Middle frontal gyrus (tissue), 1 donor: Measurements from ENCODE around the gene GNG12.

Experiments used
- DNase-seq: peaks from one replicate; pipeline ENCODE4 v3.0.0-alpha.2; 2015; ENCODE audit warnings: low spot score; ENCODE audit errors: extremely low spot score

Gene GNG12

GRCh38 chr1:67843331-67843730 lies 10.1 kb upstream of the GNG12 start:
- no peak for DNase-seq

GRCh38 chr1:67840449-67840848 lies 7.2 kb upstream of the GNG12 start:
- DNase-seq = no peak

GRCh38 chr1:67839826-67840225 lies 6.6 kb upstream of the GNG12 start:
- no peak for DNase-seq

GRCh38 chr1:67838180-67838910 lies 5.1 kb upstream of the GNG12 start:
- no peak for DNase-seq

- DNase-seq = no peak
Observed at GRCh38 chr1:67836769-67837168, 3.5 kb upstream of the GNG12 start.

- DNase-seq = no peak
Observed at GRCh38 chr1:67835663-67836452, 2.6 kb upstream of the GNG12 start.

- no peak for DNase-seq
Observed at GRCh38 chr1:67834246-67834877, 1.1 kb upstream of the GNG12 start.

- DNase-seq = no peak
Observed at GRCh38 chr1:67833602-67833940, 304 bp upstream of the GNG12 start.

- DNase-seq = no peak
Observed at GRCh38 chr1:67831850-67832513, 1.3 kb downstream of the GNG12 start.

- no peak for DNase-seq
Observed at GRCh38 chr1:67830928-67831830, 2.1 kb downstream of the GNG12 start.

- DNase-seq = no peak
Observed at GRCh38 chr1:67830226-67830625, 3.0 kb downstream of the GNG12 start.

GRCh38 chr1:67827688-67828087 lies 5.6 kb downstream of the GNG12 start:
- no peak for DNase-seq

GRCh38 chr1:67825591-67825990 lies 7.7 kb downstream of the GNG12 start:
- DNase-seq = no peak

GRCh38 chr1:67824766-67825165 lies 8.5 kb downstream of the GNG12 start:
- no peak for DNase-seq

- no peak for DNase-seq
Observed at GRCh38 chr1:67823615-67824014, 9.7 kb downstream of the GNG12 start.

- DNase-seq = no peak
Observed at GRCh38 chr1:67821263-67821662, 12.0 kb downstream of the GNG12 start.

- DNase-seq = no peak
Observed at GRCh38 chr1:67818725-67819301, 14.5 kb downstream of the GNG12 start.

- DNase-seq = no peak
Observed at GRCh38 chr1:67818162-67818561, 15.1 kb downstream of the GNG12 start.

- DNase-seq = no peak
Observed at GRCh38 chr1:67817319-67817718, 15.9 kb downstream of the GNG12 start.

GRCh38 chr1:67816506-67816905 lies 16.8 kb downstream of the GNG12 start:
- DNase-seq = no peak

- DNase-seq = no peak
Observed at GRCh38 chr1:67816095-67816475, 17.2 kb downstream of the GNG12 start.
